Naive thymus-derived CD8-positive, alpha-beta T cell (primary cell): ENCODE measurements around the gene SLFN5. TPM values are rescaled to one million over a fixed set of nuclear protein-coding genes. Genes with fewer than 3 reads are reported as not detected.
"Not testable (repeated sequence)": the region's sequence is repeated elsewhere in the genome, so short reads cannot be mapped to it uniquely, and the experiment has no call there.

ENCODE experiments used
- ATAC-seq, 2 donors: fragments of 150-1000 bp; cut with Tn5 transposase in 1 of 2; sonication (Bioruptor Pico), chemical (Tn5 transposase) in 1 of 2; 1 replicate in 1 of 2; 2 replicates in 1 of 2; pipeline ENCODE4 v1.10.0; 2021; ENCODE audit warnings: mild to moderate bottlenecking in 2 of 2, moderate library complexity in 2 of 2
- POLR2A ChIA-PET: fragments of 350-600 bp; sonication (Branson Sonifier 250); formaldehyde crosslinking; loops from one replicate; lab custom pipeline; 2021; ENCODE audit warnings: antibody characterized with exemption; lab: Charles Lee
- DNase-seq, 10 donors: peaks; one replicate each; pipeline versions ENCODE4 v3.0.0 to v3.0.0-alpha.2; 2020 to 2022
- H3K27ac Mint-ChIP-seq, 10 donors: one replicate each; pipeline ENCODE4 v1.8.0; 2020 to 2022; ENCODE audit warnings: mild to moderate bottlenecking in 10 of 10, mixed read lengths in 10 of 10, moderate library complexity in 4 of 10, inconsistent platforms in 1 of 10
- H3K27me3 Mint-ChIP-seq, 5 donors: one replicate each; pipeline ENCODE4 v1.8.0; 2021 to 2022; ENCODE audit warnings: mixed read lengths in 5 of 5
- H3K36me3 Mint-ChIP-seq, 3 donors: one replicate each; pipeline ENCODE4 v1.8.0; 2020 to 2022; ENCODE audit warnings: mixed read lengths in 3 of 3, mild to moderate bottlenecking in 2 of 3, inconsistent platforms in 1 of 3
- H3K4me1 Mint-ChIP-seq, 4 donors: one replicate each; pipeline ENCODE4 v1.8.0; 2021 to 2022; ENCODE audit warnings: mixed read lengths in 4 of 4
- H3K4me3 Mint-ChIP-seq, 10 donors: one replicate each; pipeline ENCODE4 v1.8.0; 2020 to 2022; ENCODE audit warnings: mild to moderate bottlenecking in 10 of 10, mixed read lengths in 10 of 10, moderate library complexity in 6 of 10, inconsistent platforms in 1 of 10
- H3K9me3 Mint-ChIP-seq, 9 donors: one replicate each; pipeline ENCODE4 v1.8.0; 2020 to 2022; ENCODE audit warnings: mixed read lengths in 9 of 9, mild to moderate bottlenecking in 3 of 9, inconsistent platforms in 1 of 9, moderate library complexity in 1 of 9
- polyA plus RNA-seq, 3 donors: library from polyadenylated mRNA; unstranded; fragments of 300-500 nt; fragmentation: Illumina TruSeq; gene quantifications; one replicate each; pipeline ENCODE4 v1.2.3, GENCODE V29; 2021
- total RNA-seq, 8 experiments: library from RNA in 2 of 8; stranded (reverse) in 2 of 8; gene quantifications; one replicate each; pipeline ENCODE4 v1.2.3 and lab custom pipeline; 2021 to 2026

The SLFN5 gene
- total RNA-seq (100 to 1,000 TPM; 224 to 227 TPM), polyA plus RNA-seq (100 to 1,000 TPM in 1 of 3 donors, 10 to 100 TPM in 2; 73.8 to 161 (median 87.4) TPM), total RNA-seq (lab: John Stamatoyannopoulos, UW) (49.1 to 1,184 (median 453) reads per million in 6 experiments)

- peak within 1 kb of the TSS; percentile 97 to 100 (median 99) for H3K27ac Mint-ChIP-seq
- ATAC-seq (peak; percentile 75 to 86), DNase-seq (peak; percentile 82 to 98 (median 94))
- H3K9me3 Mint-ChIP-seq = no peaks in the 10 kb centered on the region
- no peaks in the 10 kb centered on the region for H3K27me3 Mint-ChIP-seq
- peaks cover 36 to 75% (median 59%) of the 10 kb centered on the region in 4 donors for H3K4me1 Mint-ChIP-seq
- H3K4me3 Mint-ChIP-seq = peak within 1 kb of the TSS; percentile 93 to 100 (median 99)
- H3K36me3 Mint-ChIP-seq = peaks cover 32 to 42% (median 37%) of the 10 kb centered on the region in 3 donors
- POLR2A ChIA-PET = interaction anchor here (0.6 to 13.7 kb wide), 41 partner anchors 9 to 344 kb away, joined by 3 to 371 read pairs (median 4); partner anchors contain the start of genes AP2B1, PEX12, RAD51D and SLFN12L
Measured at GRCh38 chr17:35242805-35243560, at the start of gene SLFN5. Gene SLFN5 (plus strand): TSS chr17:35243072. CDS start chr17:35258691, 15,619 bp downstream.

GRCh38 chr17:35194001-35194400 lies 48.9 kb upstream of the SLFN5 start, which contains the start of gene SLC35G3:
Gene SLC35G3 (minus strand): TSS chr17:35194393. CDS start chr17:35194307, 86 bp downstream.
- H3K27me3 Mint-ChIP-seq, ATAC-seq, POLR2A ChIA-PET, DNase-seq, H3K36me3 Mint-ChIP-seq: not testable (repeated sequence)
- peak within 1 kb of the TSS; percentile 64 to 90 (median 84) for H3K4me3 Mint-ChIP-seq
- H3K4me1 Mint-ChIP-seq = peaks cover 26 to 61% (median 46%) of the 10 kb centered on the region in 4 donors
- H3K27ac Mint-ChIP-seq = peak within 1 kb of the TSS; percentile 81 to 99 (median 96)
- peaks cover 0 to 14% (median 0%) of the 10 kb centered on the region in 9 donors for H3K9me3 Mint-ChIP-seq

GRCh38 chr17:35195062-35195461 lies 47.8 kb upstream of the SLFN5 start:
- ATAC-seq, H3K4me3 Mint-ChIP-seq, DNase-seq, H3K27me3 Mint-ChIP-seq: not testable (repeated sequence)
- Mint-ChIP-seq H3K4me1 (peaks cover 26 to 53% (median 39%) of the 10 kb centered on the region in 4 donors), H3K9me3 (peaks cover 0 to 25% (median 7%) of the 10 kb centered on the region in 9 donors), H3K27ac (peak overlapping the region in 2 of 10 donors; percentile 3 to 48), H3K36me3 (peaks cover 3 to 10% (median 3%) of the 10 kb centered on the region in 3 donors)
- POLR2A ChIA-PET = interaction anchor here (1.0 to 1.1 kb wide), 2 partner anchors 12 to 17 kb away, joined by 3 read pairs; no protein-coding TSS in a partner anchor

- POLR2A ChIA-PET, H3K27me3 Mint-ChIP-seq, H3K27ac Mint-ChIP-seq, H3K4me3 Mint-ChIP-seq, DNase-seq, ATAC-seq: not testable (repeated sequence)
- Mint-ChIP-seq H3K36me3 (peaks cover 5 to 24% (median 5%) of the 10 kb centered on the region in 3 donors), H3K9me3 (peaks cover 0 to 38% (median 21%) of the 10 kb centered on the region in 9 donors), H3K4me1 (peaks cover 8 to 24% (median 13%) of the 10 kb centered on the region in 4 donors)
Measured at GRCh38 chr17:35202582-35202981, 40.3 kb upstream of the SLFN5 start.

- Mint-ChIP-seq H3K4me3 (peak overlapping the region in 8 of 10 donors; percentile 22 to 76 (median 63)), H3K4me1 (peaks cover 36 to 84% (median 75%) of the 10 kb centered on the region in 4 donors), H3K27ac (peak overlapping the region; percentile 42 to 94 (median 89)), H3K27me3 (no peaks in the 10 kb centered on the region), H3K9me3 (peaks cover 0 to 2% (median 0%) of the 10 kb centered on the region in 9 donors), H3K36me3 (peaks cover 0 to 2% (median 2%) of the 10 kb centered on the region in 3 donors)
- DNase-seq = peak in 8 of 10 donors; percentile 30 to 74 (median 46)
- POLR2A ChIA-PET = interaction anchor here (0.7 to 9.8 kb wide), 5 partner anchors 21 to 325 kb away, joined by 3 to 371 read pairs (median 82); partner anchors contain the start of genes SLFN12L and SLFN5
- ATAC-seq = peak; percentile 26 to 31
Measured at GRCh38 chr17:35210741-35211140, 32.1 kb upstream of the SLFN5 start.

GRCh38 chr17:35212668-35213067 lies 30.2 kb upstream of the SLFN5 start:
- peaks cover 41 to 86% (median 81%) of the 10 kb centered on the region in 4 donors for H3K4me1 Mint-ChIP-seq
- DNase-seq (no peak), ATAC-seq (no peak)
- H3K4me3 Mint-ChIP-seq = peak overlapping the region; percentile 64 to 91 (median 84)
- H3K27ac Mint-ChIP-seq = peak overlapping the region; percentile 94 to 98 (median 97)
- POLR2A ChIA-PET = interaction anchor here (0.5 to 9.8 kb wide), 15 partner anchors 9 to 657 kb away, joined by 3 to 371 read pairs (median 12); partner anchors contain the start of genes SLFN12L and SLFN5
- H3K9me3 Mint-ChIP-seq = peaks cover 0 to 2% (median 0%) of the 10 kb centered on the region in 9 donors
- H3K36me3 Mint-ChIP-seq = peaks cover 0 to 2% (median 0%) of the 10 kb centered on the region in 3 donors
- H3K27me3 Mint-ChIP-seq = no peaks in the 10 kb centered on the region

- peak overlapping the region; percentile 64 to 91 (median 84) for H3K4me3 Mint-ChIP-seq
- H3K27me3 Mint-ChIP-seq = no peaks in the 10 kb centered on the region
Measured at GRCh38 chr17:35213412-35213940, 29.4 kb upstream of the SLFN5 start.

GRCh38 chr17:35214192-35214591 lies 28.7 kb upstream of the SLFN5 start:
- Mint-ChIP-seq H3K4me3 (peak overlapping the region; percentile 64 to 91 (median 84)), H3K36me3 (peaks cover 0 to 2% (median 0%) of the 10 kb centered on the region in 3 donors), H3K9me3 (peaks cover 0 to 2% (median 0%) of the 10 kb centered on the region in 9 donors), H3K4me1 (peaks cover 49 to 89% (median 87%) of the 10 kb centered on the region in 4 donors), H3K27me3 (no peaks in the 10 kb centered on the region), H3K27ac (peak overlapping the region; percentile 94 to 98 (median 97))
- DNase-seq (peak in 9 of 10 donors; percentile 17 to 91 (median 66)), ATAC-seq (peak; percentile 78 to 89)
- POLR2A ChIA-PET = interaction anchor here (0.7 to 9.8 kb wide), 32 partner anchors 8 to 595 kb away, joined by 3 to 371 read pairs (median 5); partner anchors contain the start of genes PEX12, SLFN12L, SLFN5 and TAF15

More at GRCh38 chr17:35213412-35213940, 29.4 kb upstream of the SLFN5 start:
- Mint-ChIP-seq H3K9me3 (peaks cover 0 to 2% (median 0%) of the 10 kb centered on the region in 9 donors), H3K27ac (peak overlapping the region; percentile 94 to 98 (median 97)), H3K36me3 (peaks cover 0 to 2% (median 0%) of the 10 kb centered on the region in 3 donors), H3K4me1 (peaks cover 44 to 89% (median 87%) of the 10 kb centered on the region in 4 donors)
- ATAC-seq = no peak
- no peak for DNase-seq
- POLR2A ChIA-PET = interaction anchor here (0.7 to 9.8 kb wide), 30 partner anchors 8 to 596 kb away, joined by 3 to 371 read pairs (median 5); partner anchors contain the start of genes SLFN12L, SLFN5 and TAF15

GRCh38 chr17:35214631-35215273 lies 28.1 kb upstream of the SLFN5 start:
- ATAC-seq = peak; percentile 44 to 50
- H3K4me3 Mint-ChIP-seq = peak overlapping the region; percentile 64 to 91 (median 84)
- POLR2A ChIA-PET = interaction anchor here (0.7 to 9.8 kb wide), 35 partner anchors 7 to 594 kb away, joined by 3 to 371 read pairs (median 5); partner anchors contain the start of genes NLE1, PEX12, SLFN12L and SLFN5
- H3K27ac Mint-ChIP-seq = peak overlapping the region; percentile 94 to 98 (median 97)
- DNase-seq = peak in 8 of 10 donors; percentile 9 to 66 (median 26)
- no peaks in the 10 kb centered on the region for H3K27me3 Mint-ChIP-seq
- no peaks in the 10 kb centered on the region for H3K9me3 Mint-ChIP-seq
- peaks cover 47 to 89% (median 88%) of the 10 kb centered on the region in 4 donors for H3K4me1 Mint-ChIP-seq
- H3K36me3 Mint-ChIP-seq = peaks cover 0 to 2% (median 0%) of the 10 kb centered on the region in 3 donors

- DNase-seq (no peak), ATAC-seq (no peak)
- H3K27ac Mint-ChIP-seq = peak overlapping the region; percentile 83 to 98 (median 96)
- no peaks in the 10 kb centered on the region for H3K36me3 Mint-ChIP-seq
- peak overlapping the region in 9 of 10 donors; percentile 24 to 76 (median 54) for H3K4me3 Mint-ChIP-seq
- H3K9me3 Mint-ChIP-seq = peaks cover 0 to 3% (median 0%) of the 10 kb centered on the region in 9 donors
- no peaks in the 10 kb centered on the region for H3K27me3 Mint-ChIP-seq
- POLR2A ChIA-PET = interaction anchor here (0.7 to 13.4 kb wide), 6 partner anchors 10 to 319 kb away, joined by 3 to 255 read pairs (median 4); partner anchors contain the start of gene SLFN5
- peaks cover 40 to 88% (median 87%) of the 10 kb centered on the region in 4 donors for H3K4me1 Mint-ChIP-seq
Measured at GRCh38 chr17:35217107-35217506, 25.8 kb upstream of the SLFN5 start.

- peak overlapping the region; percentile 94 to 98 (median 96) for H3K27ac Mint-ChIP-seq
- H3K9me3 Mint-ChIP-seq = peaks cover 0 to 7% (median 5%) of the 10 kb centered on the region in 9 donors
- H3K36me3 Mint-ChIP-seq = peaks cover 0 to 7% (median 5%) of the 10 kb centered on the region in 3 donors
- H3K27me3 Mint-ChIP-seq = no peaks in the 10 kb centered on the region
- no peak for ATAC-seq
- POLR2A ChIA-PET = interaction anchor here (0.6 to 13.4 kb wide), 4 partner anchors 8 to 49 kb away, joined by 4 to 255 read pairs (median 8); partner anchors contain the start of gene SLFN5
- DNase-seq = no peak
- peaks cover 28 to 74% (median 71%) of the 10 kb centered on the region in 4 donors for H3K4me1 Mint-ChIP-seq
- peak overlapping the region; percentile 59 to 88 (median 80) for H3K4me3 Mint-ChIP-seq
Measured at GRCh38 chr17:35218915-35219314, 24.0 kb upstream of the SLFN5 start.
